ENCODE measurements around the gene STUM.

- TF ChIP-seq, protein P1, sequence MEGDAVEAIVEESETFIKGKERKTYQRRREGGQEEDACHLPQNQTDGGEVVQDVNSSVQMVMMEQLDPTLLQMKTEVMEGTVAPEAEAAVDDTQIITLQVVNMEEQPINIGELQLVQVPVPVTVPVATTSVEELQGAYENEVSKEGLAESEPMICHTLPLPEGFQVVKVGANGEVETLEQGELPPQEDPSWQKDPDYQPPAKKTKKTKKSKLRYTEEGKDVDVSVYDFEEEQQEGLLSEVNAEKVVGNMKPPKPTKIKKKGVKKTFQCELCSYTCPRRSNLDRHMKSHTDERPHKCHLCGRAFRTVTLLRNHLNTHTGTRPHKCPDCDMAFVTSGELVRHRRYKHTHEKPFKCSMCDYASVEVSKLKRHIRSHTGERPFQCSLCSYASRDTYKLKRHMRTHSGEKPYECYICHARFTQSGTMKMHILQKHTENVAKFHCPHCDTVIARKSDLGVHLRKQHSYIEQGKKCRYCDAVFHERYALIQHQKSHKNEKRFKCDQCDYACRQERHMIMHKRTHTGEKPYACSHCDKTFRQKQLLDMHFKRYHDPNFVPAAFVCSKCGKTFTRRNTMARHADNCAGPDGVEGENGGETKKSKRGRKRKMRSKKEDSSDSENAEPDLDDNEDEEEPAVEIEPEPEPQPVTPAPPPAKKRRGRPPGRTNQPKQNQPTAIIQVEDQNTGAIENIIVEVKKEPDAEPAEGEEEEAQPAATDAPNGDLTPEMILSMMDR (IDR thresholded peaks at IDR 0.05) = no peak
- TF ChIP-seq POLR2A (IDR thresholded peaks at IDR 0.05) = no peak
Observed at GRCh38 chr1:226555092-226555491, 6.5 kb downstream of the STUM start.
